DMS 273 treated with DMSO at 0.1 percent for 48 hours (cell line): ENCODE measurements around the gene PBX1.

ENCODE experiments used
- DNase-seq: peaks from one replicate; lab custom pipeline; 2025; lab: John Stamatoyannopoulos, UW

PBX1 gene

DNA sequence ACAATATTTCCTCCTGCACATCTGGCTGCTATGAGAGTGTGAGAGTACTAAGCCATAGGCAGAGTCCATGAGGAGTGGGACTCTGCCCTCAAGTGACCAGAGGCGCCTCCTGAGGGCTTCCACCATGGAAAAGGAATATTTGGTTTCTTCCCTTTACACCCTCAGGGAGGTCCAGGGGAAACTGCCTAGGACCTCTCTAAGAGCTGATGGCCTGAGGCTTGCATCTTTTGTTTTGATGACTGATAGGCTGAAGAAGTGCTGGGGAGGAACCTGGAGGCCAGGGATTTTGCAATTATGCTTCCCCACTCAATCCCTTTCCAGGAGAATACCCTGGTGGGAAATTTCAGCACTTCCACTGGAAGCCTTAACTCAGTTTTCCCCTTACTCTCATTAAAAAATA, 111.0 kb downstream of the PBX1 start:
- no peak for DNase-seq

DNA sequence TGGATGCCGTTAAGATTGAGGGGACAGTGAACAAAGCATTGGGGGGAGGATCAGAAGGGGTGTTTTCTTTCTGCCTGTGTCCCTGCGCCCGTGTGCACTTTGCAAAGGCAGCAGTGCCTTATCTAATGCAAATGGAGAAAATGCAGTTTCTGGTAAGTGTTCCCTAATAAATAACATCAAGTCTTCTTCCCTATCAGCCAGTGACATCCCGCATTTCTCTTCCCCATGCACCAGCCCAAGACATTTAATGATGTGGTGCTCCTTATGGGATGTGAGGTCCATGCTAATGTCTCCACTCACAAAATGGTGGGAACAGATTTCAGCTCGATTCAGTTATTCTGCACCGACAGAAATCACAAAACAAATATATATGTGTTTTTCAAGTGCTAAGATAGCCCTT, 111.8 kb downstream of the PBX1 start:
- DNase-seq: no peak

DNA sequence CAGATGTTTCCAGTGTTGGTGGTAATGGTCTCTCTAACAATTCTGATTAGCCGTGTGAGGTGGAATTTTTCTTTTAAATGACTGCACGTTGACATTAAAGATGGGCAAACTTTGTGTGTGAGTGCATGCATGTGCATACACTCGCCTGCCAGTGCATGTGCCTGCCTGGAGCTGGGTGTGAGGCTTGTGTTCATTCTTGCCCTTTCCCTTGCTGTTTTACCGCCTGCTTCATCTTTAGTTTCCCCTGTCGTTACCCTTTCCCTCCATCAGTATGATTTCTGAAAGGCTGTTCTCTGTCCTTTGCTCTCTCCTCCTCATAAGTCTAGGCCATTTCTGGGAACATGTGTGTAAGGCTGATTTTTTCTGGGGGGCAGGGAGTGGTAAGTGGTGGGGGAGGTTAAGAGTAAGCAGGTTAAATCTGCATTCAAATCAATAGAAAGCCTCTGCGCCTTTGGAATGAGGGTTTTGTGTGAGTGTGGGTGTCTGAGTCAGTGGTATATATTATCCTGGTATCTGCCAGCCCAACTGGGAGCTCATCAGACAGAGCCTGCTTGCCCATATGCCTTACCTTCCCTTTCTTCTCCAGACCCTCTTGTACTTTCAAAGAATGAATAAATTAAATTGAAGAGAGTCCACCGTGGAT, 112.5 kb downstream of the PBX1 start:
- no peak for DNase-seq

DNA sequence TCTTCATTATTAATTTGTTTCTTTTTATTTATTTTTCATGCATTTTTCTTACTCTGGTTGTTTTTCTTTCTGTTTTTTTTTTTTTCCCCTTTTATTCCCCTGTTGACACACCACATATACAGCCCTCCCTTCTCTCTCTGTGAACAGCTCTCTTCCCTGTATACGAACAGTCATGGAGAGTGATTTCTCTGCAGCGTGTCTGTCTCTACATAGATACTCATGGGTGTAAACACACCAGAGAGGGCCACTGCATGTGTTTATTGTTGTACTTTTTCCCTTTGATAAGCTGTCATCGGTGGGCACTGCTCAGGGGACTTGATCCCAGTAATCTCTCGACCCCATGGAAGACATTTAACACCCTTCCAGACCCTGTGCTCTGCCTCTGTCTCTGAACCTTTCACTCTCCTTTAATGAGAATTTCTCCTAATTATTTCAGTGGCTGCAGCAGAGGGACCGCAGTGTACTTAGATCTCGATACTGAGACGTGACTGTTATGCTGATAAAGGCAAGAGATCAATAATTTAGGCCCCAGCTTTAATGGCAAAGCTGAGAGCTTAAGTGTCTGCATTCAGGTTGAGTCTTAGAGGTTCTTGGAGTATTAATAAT, 113.1 kb downstream of the PBX1 start:
- no peak for DNase-seq

DNA sequence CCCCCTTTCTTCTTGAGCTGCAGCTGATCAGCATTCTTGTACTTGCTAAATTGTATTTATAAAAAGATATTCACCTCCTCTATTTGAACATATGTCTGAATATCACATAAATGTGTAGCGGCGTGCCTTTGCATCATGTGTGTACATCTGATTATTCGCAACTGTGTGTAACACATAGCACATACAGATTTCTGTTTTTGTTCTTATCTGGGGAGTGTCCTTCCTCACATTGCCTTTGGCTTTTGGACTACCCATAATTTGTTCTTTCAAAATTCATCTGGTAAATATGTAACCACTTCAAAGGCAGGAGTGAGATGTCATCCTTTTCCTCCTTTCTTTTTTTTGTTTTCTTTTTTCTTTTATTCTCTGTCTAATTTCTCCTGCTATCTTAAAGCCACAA, 113.6 kb downstream of the PBX1 start:
- no peak for DNase-seq

DNA sequence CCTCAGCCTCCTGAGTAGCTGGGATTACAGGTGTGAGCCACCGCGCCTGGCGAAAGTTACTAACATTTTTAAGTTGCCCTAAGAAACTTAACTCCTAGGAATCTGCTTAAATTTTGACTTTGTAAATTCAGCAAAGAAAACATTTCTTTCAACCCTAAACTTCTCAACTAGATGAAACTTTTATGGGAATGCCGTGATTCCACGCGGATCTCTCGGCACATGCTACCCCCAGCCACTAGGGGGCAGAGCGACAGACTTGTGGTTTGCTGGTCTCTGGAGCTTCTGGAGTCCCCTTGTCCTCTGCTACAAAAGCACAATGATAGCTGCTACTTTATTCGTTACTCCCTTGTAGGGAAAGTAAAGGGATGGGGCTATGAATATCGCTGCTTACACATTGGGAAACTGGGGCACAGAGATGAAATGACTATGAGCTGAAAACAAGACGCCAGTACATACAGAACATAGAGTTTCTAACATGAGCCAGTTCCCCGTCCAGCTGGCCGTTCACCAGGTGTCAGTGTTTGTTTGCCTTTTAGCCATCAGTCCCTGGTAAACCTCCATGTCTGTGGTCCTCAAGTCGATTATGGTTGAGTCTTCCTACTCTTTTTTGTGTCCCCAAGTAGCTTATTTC, 114.7 kb downstream of the PBX1 start:
- DNase-seq: no peak

DNA sequence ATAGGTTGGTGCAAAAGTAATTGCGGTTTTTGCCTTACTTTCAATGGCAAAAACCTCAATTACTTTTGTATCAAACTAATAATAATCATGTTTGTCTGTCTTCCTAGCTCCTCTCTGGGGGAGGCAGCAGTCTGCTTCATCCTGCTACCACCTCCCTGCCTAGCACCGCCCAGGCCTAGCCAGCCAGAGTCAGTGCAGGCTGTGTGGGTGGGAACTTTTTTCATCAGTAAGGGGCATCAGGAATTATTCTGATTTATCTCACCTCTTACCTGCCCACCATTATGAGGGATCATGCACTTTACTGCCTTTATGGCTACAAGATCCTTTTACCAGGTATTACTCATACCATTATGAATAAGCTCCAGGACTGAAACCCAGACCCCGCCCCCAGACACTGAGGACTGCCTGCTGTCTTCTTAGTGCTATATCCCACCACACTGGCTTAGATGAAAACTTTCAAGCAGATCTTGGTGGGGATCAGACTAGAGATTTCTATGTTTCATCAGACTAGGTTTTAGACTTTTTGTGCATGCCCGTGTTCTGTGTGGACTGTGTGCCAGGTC, 116.4 kb downstream of the PBX1 start:
- DNase-seq: no peak

DNA sequence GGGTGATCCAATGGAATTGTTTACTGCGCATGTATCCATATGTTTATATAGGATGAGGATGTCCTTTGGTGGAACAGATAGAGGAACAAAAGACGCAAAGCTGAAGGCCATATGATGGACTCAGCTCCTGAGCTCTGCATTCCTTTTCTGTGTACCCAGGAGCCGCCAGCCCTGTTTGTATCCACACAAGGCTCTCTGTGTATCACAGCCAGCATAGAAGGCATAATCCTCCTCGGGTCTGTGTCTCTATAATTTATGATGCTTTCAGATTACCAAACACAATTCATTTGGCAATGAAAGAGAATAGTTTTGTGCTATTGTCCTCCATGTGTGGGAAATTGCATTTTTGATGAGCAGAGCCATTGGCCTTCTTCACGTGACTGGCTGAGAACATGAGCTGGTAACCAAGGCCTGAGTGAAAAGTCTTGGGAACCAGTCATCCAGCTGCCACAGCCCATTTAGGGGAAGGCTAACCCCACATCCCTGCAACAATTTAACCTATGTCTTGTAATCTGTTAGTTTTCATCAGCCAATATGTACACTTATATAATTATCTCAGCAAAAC, 119.2 kb downstream of the PBX1 start:
- DNase-seq: no peak

DNA sequence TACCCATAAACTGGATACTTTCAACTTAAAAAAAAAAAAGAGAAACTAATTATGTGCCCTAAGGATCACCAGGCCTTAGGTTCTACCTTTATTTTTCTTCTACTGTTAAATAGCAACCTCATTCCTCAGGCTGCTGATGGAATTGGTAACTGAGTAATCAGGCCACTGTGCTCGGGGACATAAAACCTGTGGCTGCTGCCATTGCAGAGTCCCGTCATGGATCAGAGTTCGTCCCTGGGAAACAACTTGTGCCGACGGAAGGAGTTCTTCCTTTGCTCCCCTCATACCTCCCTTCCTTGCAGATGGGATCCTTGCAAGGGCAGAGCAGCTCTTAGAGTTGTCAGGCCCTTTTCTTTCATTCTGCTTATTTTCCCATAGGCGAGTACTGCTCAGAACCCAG, 123.6 kb downstream of the PBX1 start:
- DNase-seq: no peak

DNA sequence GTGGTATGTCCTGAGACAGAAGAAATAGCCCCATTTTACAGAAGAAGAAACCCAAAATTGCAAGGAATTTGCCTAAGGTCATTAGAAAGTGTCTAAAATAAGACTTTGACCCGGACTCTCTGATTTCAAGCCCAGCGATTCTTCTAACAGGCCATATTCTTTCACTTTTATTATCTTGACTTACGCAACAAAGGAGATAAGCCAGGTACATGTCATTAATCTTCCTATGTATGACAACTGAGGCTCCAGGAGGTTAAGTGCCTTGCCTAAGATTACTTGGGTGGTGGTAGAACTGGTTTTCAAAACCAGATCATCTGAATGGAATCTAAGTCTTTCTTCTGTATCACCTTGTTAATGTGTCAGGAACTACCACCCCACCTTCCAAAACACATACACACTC, 124.3 kb downstream of the PBX1 start:
- DNase-seq: no peak

DNA sequence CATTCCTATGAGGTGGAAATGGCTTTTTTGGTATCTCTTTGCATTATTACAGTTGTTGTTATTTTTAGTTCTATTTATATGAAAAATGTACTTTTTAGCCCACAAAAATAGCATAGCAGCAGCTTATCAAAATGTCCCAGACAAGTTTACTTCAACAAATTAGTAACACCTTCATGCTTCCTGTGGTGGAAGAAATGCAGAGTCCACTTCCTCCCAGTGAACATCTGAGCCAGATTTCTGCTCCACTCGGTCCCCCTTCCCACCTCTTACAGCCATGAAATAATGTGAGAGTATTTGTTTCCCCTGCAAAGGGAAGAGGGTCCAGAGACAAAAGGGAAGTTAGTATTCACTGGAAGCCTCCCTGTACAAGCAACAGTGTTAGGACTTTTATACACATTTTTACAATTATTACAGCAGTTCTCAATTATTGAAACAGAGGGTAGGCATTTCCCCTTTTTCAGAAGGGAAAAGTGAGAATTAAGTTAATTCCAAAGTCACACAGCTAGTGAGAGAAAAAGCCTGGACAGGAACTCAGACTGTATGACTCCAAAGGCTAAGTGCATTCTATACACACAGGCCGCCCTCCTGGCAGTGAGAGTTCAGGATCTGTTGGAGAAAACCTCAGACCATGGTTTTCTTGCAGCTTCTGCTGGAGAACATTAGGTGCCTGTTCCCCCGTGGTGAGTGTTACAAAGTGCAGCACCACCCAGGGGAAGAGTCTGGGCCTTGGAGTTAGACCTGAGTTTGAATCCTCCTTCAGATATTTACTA, 126.5 kb downstream of the PBX1 start:
- no peak for DNase-seq

DNA sequence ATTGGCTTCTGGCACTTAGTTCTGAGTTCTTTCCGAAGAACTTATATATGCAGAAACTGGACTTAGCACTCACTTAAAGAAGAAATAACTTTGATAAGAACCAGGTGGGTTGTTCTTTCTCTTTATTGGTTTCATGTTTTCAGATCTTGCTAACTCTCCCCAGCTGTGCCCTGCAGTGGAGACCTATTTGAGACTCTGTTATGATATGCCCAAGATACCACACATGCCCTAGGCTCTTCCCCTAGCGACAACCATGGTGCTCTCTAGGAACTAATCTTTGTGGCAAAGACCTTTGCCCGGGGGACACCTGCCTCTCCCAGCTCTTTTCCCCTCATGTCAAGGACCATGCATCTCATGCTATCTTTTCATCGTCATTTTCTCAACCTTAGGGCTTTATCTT, 128.8 kb downstream of the PBX1 start:
- no peak for DNase-seq

DNA sequence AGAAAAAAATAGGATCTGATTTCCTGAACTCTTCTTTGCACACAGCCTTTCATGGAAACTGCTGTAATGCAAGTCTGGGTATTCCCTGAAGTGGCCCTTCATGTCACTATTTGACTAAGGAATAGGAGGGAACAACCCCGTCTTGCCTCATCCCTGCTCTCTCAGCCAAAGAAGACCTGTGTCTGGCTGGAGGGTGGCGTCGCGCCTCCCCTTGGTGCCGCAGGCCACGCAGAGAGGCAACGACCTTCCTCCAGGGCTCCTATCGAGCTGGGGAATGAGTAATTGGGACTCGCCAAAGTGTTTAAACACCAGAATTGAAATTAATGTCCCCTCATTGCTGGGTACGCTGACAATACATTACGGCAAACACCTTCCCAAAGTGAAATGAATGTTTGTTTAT, 129.8 kb downstream of the PBX1 start:
- no peak for DNase-seq

DNA sequence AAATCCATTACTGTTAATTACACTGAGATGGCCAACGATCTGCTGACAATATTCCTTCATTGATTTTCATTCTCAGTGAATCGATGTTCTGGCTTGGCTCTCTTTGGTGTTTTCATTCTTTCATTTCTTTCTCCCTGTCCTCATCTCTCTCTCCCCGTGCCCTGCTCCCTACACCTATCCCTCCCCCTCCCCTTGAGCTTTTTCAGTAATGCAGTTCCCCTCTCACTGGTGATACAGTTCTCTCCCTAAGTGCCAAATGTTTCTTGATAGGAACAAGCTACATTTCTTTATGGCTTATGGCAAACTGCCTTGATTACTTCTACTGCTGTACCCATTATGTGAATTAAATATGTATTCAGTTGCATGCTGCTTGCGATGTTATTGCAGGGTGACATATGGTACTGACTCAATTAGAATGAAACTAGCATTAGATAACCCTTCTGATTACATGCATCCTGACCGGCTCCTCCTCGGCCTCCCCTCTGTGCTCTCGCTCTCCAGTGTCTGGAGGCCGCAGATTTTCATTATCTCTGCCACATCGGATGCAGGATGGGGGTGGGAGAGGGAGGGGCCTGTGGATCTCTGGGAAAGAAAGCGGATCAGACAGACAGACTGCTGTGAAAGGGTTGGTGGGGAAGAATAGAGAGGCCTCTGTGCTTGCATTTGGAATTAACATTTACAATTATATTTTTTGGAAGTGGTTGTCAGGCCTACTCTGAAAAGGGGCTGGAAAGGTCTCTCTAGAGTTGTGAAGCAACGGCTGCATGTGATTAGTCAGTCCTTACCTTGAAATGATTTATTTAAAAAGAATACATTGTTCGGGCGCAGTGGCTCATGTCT, 130.9 kb downstream of the PBX1 start:
- DNase-seq: peak; percentile 91

DNA sequence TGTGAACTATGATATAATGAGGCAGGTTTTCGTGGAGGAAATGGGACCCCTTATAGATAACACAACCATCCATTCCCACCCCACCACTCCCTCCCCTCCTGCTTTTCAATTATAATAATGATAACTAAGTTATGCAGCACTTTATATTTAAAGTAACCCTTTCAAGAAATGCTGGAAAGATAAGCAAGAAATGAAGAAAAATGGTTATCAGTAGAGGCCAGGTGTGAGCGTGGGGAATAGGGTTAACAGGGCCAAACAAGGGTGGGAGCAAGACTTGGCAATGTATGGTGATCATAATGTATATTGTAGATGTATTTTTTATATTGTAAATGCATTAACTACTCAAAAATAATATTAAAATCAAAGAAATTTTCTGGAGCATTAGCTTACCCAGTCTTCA, 133.4 kb downstream of the PBX1 start:
- DNase-seq: no peak

DNA sequence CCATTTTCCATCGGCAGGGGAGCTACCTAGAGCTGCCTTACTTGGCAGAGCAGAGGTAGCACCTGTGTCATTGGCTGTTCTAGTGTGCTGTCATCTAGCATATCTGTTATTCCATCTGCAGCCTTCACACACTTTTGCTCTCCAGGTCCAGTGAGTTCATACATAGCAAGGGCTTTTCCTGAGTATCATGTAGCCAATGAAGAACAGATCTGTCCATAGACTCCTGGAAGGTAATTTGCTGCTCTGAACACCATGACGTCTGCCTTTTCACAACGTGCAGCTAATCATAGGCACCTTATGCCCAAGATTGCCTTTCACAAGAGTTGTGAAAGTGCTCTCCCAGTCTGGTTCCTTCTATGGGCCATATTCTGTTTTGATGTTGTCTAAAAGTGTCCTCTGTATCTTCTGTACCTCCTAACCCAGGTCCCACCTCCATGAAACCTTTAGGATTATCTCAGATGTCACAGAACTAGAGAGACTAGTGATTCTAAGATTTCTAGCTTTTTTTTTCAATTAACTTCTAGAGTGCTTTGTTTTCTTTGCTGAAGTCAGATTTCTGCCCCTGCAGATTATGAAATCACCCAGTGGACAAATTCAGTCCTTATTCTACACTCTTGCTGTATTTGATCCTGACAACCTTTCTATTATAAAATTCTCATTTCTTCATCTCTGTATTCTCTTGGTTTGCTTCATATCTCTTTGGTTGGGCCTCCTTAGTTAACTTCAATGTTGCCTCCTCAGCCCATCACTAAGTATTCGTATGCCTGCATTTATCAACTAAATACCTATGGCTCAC, 134.8 kb downstream of the PBX1 start:
- no peak for DNase-seq

DNA sequence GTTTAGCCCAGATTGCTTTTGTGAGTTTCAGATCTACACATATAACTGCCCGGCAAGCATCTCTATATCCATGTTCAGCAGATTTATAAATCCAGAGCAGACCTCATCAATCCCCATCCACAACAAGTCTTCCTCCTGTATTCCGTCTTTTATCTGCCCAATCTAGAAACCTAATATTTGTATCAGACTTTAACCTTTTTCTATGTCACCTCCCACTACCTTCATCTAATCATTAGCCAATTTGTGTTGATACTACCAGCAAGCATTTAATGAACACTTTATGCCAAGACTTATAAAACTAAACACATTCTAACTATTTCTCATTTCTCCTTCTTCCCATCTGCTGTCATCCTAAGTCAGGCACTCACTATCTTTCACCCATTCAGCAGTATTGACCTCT, 135.5 kb downstream of the PBX1 start:
- no peak for DNase-seq

DNA sequence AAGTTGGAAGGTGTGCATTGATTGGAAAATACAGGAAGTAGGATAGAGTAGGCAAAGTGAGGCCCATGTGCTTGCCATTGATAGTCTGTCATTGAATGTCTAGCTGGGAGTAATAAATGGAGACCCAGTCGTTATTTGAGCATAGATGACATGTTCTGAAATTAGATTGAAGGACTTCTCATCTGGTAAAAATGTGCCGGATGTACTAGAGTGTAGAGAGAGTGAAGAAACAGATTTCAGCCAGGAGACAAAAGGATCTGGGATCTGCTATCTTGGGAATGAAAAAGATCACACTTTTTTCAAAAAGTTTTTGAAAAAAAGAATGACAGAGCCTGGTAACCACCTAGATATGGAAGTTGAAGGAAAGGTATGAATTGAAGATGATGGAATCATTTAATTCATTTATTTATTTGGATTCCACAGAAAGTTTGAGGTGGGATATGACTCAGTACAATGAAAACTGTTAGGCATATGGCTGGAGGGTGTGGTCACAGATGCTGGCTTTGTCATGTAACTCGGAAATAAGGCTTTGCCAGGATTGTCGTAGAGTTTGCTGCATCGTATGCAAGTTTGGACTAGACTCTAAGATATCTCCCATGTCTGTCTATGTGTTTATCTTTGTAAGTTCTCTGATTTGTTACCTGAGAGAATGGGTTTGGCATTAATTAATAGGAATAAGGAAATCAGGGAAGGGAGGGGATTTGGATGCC, 137.1 kb downstream of the PBX1 start:
- DNase-seq: peak; percentile 41

DNA sequence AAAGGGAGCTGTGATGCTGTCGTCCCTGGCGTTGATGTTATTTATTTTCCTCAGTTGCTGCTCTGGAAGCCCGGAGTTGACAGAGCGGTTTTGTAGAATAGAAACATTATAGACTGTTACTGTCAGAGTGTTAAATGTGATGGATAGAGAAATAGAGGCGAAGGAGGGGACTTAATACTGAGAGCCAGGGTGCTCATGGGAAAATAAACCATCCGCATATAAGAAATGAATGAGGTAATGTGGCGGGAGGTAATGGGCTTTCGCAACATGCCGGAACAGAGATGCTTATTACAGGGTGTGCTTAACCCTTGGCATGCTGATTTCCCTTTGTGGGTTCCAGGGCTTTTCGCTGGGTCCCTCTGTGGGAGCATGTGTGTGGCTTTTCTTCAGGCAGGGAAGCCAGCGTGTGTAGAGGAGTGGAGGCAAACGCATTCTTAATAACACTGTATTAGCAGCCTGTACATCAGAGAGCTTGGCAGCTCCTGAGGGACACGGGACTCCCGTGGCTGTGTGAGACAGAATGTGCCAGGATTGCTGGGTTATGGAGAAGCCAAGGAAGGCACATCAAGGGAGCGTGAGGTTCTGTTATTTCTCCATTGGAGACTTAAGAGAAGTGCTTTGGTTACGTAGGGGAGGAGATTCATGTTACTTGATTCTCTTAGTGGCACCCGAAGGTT, 141.0 kb downstream of the PBX1 start:
- DNase-seq: no peak
